Suppressor macrophage (primary cell): ENCODE results near the gene CD1D.
"Not testable (repeated sequence)": the region's sequence is repeated elsewhere in the genome, so short reads cannot be mapped to it uniquely, and the experiment has no call there.

ENCODE experiments used
- DNase-seq, 4 experiments: peaks; one replicate each; pipeline ENCODE4 v3.0.0-alpha.2; 2020 to 2022

CD1D gene

DNA sequence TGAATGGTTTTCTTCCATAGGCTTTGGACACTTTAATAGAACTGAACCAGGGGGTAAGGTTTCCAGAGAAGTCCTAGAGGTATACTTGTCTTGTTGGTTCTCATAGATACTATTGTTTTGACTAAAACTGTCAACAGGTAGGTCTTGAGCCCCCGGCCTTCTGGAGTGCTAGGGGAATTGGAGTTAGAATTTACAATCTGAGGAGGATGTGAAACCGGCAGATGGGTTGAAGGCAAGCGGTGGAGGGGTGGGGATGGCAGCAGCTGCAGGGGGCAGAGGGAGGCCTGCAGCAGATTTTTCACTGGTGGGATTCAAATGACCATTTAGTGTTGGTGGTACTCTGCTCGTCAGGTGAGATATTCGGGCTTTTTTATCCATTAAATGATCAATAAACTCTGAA lies 4.3 kb upstream of the CD1D start:
- DNase-seq = no peak

DNA sequence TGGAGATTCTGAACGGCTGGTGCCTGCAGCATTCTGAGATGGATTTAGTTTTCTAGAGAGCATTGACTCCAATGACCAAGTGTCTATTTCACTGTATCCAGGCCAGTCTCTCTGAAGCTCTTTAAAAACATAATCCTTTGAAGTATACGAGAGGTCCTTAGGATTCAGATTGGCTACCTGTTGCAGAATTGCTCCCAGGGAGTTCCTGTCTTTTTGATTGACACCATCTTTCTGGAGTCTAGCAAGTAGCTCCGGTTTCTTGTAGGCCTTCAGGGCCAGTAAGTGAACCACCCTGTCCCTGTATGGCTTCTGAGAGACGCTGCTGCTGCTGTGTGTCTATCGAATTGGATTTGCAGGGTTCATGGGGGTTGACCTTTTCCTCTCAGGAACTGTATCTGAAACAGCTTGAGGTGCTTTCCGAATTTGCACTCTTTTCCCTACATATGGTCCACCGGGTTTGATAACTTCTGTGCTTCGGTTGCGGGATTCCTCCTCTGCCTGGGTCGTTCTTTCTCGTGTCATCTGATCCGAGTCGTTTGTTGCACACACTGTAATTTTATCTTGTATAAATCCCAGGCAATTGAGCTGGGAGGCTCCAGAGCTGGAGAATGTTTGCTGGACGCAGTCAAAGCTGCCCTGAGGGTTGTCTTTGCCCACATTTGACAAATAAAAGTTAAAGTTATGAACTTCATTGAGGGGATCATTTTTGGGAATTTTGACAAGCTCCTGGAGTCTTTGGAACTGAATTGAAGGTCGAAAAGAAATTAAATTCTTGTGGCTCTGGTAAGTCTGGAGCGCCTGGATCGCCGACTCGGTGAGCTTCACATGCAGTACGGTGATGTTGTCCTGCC lies 3.6 kb upstream of the CD1D start:
- DNase-seq = not testable (repeated sequence)

DNA sequence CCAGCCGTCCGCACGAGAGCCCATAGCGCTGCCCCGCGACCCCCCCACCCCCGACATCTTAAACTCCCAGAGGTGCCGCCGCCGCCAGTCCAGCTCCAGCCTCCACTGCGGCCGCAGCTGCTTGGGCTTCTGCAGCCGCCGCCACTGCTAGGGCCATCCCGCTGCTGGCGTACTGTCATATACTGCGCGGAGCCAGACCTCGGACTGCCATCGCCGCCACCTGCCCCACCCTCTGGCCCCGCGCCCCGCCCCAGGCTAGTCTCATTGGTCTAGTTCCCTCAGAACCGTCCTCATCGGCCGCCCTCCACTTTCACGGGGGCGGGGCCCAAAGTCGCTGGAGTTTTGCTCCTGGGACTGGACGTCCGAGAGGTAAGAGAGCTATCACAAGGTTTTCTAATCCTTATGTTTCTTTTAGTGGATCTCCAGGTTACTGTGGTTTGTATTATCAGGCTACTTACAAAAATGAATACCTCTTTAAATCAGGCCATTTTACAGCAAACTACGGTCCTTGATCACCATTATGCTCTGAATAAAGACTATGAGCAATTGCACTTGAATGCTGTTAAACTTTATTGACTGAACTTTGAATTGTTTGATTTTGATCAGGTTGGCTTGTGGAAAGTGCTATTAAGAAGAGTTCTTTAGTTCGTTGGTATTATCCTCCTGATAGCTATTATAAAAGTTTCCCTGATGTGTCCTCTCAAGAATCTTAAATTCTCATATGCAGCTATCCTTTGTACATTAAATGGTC lies 2.8 kb upstream of the CD1D start:
- peak; percentile 80 to 90 (median 83) for DNase-seq

DNA sequence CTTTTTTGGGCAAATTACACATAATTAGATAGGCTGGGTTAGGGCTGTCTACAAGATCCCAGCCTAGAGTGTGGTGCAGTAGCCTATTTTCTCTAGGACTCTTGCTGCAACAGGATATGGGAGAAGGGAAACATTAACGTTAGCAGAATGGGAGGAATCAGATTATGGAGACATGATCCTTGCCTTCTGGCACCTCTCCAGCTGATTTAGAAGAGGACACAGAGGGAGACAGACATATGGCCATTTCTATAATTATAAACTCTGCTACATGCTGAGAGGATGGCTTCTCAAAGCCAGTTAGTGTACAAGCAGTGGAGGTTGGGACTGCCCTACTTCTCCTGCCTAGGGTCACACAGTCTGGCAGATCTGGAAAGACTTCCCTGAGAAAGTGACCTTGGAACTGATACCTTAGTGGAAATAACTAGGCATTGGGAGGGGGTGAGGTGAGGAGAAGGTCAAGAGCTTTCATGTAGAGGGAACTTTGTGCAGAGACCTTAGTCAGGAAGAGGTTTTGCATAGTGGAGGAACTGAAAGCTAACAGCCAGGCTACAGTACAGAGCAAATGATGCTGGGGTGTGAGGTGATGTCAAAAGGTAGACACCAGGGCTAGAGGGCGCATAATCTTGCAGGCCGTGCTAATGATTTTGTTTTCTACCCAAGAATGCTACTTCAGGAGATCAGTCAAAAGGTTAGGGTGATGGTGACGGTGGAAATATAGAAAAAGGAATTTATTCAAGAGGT lies 1.2 kb upstream of the CD1D start:
- peak in 3 of 4 experiments; percentile 30 to 53 (median 42) for DNase-seq

DNA sequence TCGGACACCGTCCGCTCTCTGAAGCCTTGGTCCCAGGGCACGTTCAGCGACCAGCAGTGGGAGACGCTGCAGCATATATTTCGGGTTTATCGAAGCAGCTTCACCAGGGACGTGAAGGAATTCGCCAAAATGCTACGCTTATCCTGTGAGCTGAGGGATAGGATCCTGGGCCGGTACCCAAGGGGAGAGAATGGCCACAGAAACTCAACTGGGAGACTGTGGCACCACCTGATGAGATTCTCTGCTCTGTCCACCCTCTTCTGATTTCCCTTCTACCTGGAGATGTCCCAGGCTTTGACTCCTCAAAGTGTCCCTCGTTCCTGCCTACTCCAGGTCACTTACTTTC lies 855 bp downstream of the CD1D start:
- DNase-seq = no peak

DNA sequence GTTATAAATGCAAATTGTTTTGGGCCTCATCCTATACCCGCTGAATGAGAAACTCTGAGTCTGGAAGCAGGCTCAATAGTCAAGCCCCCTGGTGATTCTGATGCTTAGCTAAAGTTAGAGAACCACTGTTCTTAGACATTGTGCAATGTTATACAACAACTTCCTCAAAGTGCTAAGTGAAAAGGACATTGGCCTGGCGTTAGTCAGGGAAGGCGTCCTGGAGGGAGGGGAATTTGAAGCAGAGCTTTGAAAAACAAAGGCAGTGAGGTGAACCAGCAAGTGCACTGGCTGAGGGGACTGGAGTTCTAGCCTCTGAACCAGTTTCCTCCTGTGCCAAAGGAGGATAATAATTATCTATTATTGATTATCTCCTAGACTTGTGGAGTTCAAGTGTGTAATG lies 5.1 kb downstream of the CD1D start:
- peak; percentile 77 to 91 (median 84) for DNase-seq

DNA sequence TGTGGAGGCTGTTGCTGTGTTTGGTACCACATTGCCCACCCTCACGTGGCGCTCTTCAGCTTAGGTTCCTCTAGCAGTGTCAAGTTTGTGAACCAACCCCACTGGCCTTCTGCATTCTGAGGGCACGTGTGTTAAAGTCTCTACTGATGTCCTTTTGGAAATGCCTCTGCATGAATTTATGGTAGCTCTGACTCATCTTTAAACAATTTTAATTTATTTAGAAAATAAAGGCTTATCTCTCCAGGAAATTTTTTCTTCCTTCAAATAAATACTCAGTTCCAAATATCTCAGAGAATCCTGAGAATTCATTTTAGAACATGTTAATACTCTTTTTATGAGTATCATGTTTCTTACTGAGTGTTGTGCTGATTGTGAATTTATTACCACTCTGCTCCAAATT lies 5.5 kb downstream of the CD1D start:
- peak in 1 of 4 experiments; percentile 20 for DNase-seq

DNA sequence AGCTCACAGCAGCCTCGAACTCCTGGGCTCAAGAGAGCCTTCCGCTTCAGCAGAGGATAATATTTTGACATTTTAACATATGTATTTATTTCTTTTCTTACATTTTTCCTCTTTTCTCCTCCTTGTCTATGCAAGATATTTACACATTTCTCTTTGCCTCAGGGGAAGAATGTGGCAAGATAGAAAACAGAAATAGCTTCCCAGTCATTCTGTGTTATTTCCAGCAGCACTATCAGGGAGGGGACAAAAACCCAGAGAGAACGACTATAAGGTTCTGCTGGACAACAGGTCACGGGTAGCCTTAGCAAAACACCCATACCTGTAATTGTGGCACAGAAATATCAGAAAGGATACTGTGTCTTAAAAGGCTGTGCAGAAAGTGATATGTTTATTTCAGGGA lies 7.9 kb downstream of the CD1D start:
- no peak for DNase-seq

DNA sequence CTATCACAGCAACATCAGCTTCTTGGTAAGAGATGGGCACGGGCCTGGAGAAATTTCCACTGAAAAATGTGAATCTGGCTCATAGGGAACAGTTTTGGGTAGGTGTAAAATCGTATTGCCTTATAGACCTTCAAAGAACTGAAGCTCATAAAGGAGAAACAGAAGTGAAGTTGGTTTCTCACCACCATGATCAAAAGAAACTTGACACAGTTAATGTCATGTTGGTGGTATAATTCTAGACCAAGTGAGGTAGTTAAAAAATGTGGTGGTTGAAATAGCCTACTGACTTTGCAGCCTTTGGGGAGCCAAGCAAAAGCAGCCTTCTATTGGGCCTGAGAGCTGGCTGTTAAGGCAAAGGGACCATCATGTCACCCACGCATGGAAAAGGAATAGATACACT lies 8.9 kb downstream of the CD1D start:
- no peak for DNase-seq

DNA sequence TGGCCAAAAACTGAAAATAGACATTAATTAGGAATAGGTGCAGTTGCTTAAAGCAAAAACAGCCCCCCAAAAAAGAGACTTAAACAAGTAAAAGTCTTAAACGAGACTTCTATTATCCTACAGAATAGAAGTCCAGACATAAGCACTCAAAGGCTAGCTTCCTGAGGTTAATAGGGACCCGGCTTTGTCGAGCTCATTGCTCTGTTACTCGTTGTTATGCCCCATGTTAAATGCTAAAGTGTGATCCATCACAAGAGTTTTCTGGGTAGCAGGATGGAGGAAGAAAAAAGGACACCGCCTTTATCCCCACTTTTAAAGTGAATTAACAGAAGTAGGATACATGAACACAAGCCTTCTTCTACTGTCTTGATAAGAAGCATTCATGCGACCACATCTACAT lies 10.6 kb downstream of the CD1D start:
- DNase-seq = no peak

DNA sequence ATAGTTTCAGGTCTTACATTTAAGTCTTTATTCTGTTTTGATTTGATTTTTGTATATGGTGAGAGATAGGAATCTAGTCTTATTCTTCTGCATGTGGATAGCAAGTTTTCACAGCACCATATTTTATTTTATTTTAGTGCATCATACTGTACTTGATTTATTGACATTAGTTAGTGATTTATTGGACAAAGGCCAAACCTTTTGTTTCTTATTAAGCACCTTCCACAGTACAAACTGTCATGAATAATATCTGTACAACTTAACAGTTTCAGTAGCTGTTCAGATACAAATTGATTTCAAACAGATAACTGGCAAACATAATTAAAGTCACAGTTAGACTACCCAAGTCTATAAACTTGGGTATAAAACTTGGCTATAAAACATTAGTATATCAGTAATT lies 15.8 kb downstream of the CD1D start:
- DNase-seq = no peak

DNA sequence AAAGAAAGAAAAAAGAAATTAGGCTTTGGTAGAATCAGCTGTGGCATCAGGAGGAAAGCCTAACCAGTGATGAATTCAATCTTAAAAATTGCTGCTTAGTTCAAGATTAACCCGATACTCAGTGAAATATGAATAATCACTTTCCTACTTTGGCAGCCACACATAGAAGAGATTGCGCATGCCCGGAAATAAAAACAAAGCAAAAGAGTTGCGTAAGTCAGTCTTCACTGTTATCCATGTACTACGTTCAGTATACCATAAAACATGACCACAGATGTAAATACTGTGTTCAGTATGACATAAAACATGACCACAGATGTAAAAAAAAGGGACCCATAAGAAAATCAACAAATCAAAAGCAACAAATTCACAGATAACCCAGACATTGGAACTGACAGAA lies 19.2 kb downstream of the CD1D start:
- DNase-seq = peak; percentile 20 to 65 (median 37)

DNA sequence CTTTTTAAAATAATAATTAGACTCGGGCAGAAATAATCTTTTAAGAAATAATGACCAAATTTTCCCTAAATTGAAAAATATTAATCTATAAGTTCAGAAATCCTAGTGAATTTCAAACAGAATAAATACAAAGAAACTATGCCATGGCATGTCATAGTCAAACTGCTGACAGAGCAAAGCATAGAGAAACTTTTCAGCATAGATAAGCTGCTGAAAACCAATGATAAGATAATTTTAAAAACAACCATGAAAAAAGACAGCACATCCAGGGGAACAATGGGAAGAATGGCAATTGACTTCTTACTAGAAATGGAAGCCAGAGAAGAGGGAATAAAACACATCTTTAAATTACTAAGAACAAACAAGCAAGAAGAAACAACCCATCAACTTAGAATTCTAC lies 19.8 kb downstream of the CD1D start:
- DNase-seq = no peak

DNA sequence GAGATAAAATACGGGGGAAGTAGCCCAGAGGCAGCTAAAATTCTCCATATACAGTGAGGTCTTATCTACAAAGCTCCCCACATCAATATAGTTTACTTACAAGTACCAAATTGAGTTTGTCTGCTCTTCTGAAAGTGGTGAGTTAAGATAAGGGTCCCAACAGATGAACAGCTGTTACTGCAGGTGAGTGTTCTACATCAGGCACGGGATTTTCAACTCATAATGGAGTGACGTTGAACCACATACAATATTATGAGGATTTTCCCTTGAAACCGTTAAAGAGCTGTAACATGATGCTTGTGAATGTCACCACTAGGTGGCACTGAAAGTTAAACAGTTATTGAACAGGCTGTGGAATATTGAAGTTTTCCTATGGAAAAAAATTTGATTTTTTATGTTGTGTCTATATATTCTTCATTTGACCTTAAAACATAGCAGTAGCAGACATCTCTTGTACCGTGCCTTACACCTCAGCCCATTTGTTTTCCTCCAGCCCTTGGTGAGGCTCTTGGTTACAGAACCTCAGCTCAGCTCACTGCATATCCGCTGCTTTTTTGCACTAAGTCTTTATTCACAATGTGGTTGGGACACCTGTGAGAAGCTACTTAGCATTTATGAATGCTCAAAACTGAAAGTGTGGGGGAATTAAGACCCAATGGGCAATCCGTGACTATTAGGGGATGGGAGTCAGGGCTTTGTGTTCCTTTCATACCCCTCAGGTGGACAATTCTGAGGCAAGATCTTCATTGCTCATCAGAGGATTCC lies 23.2 kb downstream of the CD1D start:
- peak; percentile 59 to 87 (median 68) for DNase-seq

DNA sequence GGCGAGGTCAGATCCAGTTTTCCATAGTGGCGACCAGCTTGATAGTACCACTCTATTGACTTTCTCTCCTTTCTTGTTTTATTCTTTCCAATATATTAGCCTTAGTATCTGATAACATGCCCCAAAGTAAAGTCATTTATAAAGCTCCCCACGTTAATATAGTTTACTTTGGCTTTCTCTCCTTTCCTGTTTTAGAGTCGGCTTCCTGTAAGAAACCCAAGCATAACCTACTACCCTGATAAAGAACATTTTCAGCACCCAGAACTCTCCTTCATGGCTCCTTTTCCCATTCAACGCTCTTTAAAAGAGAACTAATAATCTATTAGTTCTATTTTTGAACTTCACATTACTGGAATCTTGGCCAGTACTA lies 23.7 kb downstream of the CD1D start:
- DNase-seq = no peak

DNA sequence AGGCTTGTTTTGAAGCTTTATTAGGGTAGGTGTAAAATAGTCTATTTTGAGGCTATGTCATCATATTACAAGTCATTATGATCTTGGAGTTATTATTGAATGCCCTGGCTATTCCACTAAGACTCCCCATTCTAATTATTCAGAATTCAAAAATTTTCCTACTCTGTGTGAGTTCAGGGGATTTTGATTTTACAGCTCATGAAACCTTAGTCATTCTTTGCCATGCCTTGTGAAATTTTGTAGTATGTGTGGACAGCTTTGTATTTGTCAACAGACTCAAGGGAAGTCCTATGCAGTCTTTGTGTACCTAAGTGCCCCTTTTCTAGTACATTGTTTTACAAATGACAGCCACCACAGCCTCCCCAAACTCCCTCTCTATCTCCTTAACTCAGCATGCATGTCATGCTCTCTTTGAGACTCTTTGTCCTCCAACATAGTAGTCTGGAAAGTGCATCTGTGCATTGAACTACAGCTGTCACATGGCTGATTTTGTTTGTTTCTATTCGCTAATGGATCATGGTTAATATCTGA lies 28.0 kb downstream of the CD1D start:
- peak in 2 of 4 experiments; percentile 14 to 15 for DNase-seq

DNA sequence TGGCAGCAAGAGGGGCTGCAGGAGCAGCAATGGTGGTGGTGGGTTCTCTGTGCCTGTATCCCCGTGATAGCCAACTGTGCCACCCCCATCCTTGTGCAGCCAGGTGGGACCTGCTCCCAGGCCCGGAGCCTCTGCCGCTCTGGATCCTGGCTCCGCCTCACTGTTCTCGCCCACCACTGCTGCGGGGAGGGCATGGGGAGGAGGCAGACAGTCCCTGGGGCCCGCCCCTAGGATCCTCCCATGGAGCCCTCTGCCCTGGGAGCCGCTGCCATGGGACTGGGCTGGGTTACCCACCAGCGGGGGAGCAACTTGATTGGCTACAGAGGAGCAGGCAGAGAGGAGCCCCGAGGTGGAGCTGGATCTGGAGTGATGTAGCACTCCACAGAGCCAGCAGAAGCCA lies 31.6 kb downstream of the CD1D start:
- no peak for DNase-seq

DNA sequence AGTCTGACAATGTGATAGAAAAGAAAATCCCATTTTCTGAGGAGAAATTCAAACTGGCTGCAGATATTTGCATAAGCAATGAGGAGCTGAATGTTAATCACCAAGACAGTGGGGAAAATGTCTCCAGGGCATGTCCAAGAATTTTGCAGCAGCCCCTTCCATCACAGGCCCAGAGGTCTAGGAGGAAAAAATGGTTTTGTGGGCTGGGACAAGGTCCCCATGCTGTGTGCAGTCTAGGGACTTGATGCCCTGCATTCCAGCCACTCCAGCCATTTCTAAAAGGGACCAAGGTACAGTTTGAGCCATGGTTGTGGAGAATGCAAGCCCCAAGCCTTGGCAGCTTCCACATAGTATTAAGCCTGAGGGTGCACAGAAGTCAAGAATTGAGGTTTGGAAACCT lies 42.8 kb downstream of the CD1D start:
- DNase-seq = not testable (repeated sequence)

DNA sequence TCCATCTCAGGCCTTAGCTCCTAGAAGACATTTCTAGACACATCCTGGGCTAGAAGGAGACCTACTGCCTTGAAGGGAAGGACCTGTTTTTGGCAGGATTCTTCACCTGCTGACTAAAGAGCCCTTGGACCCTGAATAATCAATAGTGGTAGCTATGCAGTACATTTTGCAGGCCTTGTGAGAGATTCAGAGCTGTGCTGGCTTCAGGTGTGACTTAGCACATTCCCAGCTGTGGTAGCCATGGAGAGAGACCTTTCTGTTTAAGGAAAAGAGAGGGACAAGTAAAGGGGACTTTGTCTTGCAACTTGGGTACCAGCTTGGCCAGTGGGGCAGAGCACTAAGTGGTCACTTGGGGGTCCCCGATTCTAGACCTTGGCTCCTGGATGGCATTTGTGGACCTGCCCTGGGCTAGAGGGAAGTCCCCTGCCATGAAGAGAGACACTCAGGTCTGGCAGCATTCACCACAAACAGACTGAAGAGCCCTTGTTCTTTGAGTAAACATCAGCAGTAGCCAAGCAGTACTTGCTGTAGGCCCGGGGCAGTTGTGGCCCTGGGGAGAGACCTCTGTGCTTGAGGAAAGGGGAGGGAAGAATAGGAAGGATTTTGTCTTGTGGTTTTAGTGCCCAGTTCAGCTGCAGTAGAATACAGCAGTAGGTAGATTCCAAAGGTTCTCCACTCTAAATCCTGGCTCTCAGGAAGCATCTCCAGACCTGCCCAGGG lies 47.4 kb downstream of the CD1D start:
- no peak for DNase-seq
